Spleen (tissue), 7 donors: ENCODE measurements around the gene POLR2B.

Experiments used
- CTCF ChIP-seq, 11 experiments: fragments of 200-600 bp in 7 of 11; fragments of 450-650 bp in 4 of 11; sonication (generic) in 4 of 11; IDR thresholded peaks in 8 of 11; conservative IDR thresholded peaks in 3 of 11; 1 replicate in 7 of 11; 2 replicates in 4 of 11; pipeline versions ENCODE4 v1.4.0 to v1.8.0; 2016 to 2021; ENCODE audit warnings: antibody characterized with exemption in 11 of 11, inconsistent platforms in 4 of 11, mild to moderate bottlenecking in 1 of 11
- POLR2A ChIP-seq, 3 donors: fragments of 450-650 bp; IDR thresholded peaks; one replicate each; pipeline ENCODE4 v1.5.1; 2017; ENCODE audit warnings: antibody characterized with exemption in 3 of 3, mild to moderate bottlenecking in 1 of 3
- donor health status: DM: no; HTN: no; CAD: no; lungs with moderate emphysema.
- donor health status: DM: no; HTN: no; CAD: no.
- donor health status: DM: no; HTN: no; CAD: no.

GRCh38 chr4:57040510-57040909 lies 61.8 kb downstream of the POLR2B start:
- TF ChIP-seq CTCF (IDR thresholded peaks at IDR 0.05 in 8 of 11, conservative IDR thresholded peaks at IDR 0.05 in 3 of 11) (no peak), POLR2A (IDR thresholded peaks at IDR 0.05) (no peak)
